HUES6 (cell line): Measurements from ENCODE around the gene HIF1AN.
"Not testable (repeated sequence)": the region's sequence is repeated elsewhere in the genome, so short reads cannot be mapped to it uniquely, and the experiment has no call there.

Source experiments
- H3K27ac ChIP-seq: 2 replicates; pipeline ENCODE4 v1.7.0; 2013; ENCODE audit warnings: low read depth, mild to moderate bottlenecking, low read length, inconsistent platforms
- H3K27me3 ChIP-seq: 2 replicates; pipeline ENCODE4 v1.6.1; 2013; ENCODE audit warnings: low read length; ENCODE audit not compliant: control insufficient read depth, insufficient read depth
- H3K36me3 ChIP-seq: 2 replicates; pipeline ENCODE4 v1.6.1; 2013; ENCODE audit warnings: low read length; ENCODE audit not compliant: control insufficient read depth, insufficient read depth
- H3K4me1 ChIP-seq: 2 replicates; pipeline ENCODE4 v1.6.1; 2013; ENCODE audit warnings: low read length; ENCODE audit not compliant: control insufficient read depth, insufficient read depth
- H3K4me3 ChIP-seq: 2 replicates; pipeline ENCODE4 v1.5.1; 2013; ENCODE audit warnings: low read depth, low read length
- H3K9ac ChIP-seq: one replicate; pipeline ENCODE4 v1.6.1; 2013; ENCODE audit warnings: mild to moderate bottlenecking, low read length
- H3K9me3 ChIP-seq: 2 replicates; pipeline ENCODE4 v1.6.1; 2013; ENCODE audit warnings: low read depth, low read length; ENCODE audit not compliant: control insufficient read depth, insufficient read depth

The HIF1AN gene

DNA sequence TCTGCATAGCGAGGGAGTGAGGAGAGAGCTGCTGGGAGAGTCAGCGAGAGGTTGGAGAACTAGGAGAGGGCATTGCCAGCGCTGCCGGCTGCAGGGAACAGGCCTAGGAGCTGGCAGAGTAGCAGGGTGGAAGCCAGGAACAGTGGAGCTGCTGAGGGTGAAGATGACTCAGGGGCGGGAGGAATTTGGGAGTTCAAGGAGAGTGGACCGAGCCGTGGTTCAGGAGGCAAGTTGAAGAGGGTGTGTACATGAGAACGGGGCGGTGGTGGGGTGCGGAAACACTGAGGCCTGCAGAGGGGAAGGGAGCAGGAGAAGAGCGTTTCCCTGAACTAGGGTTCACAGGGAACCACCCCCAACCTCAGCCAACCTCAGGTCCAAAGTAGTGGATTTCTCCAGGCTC lies 31.5 kb downstream of the HIF1AN start:
- no peak overlapping the region for H3K27ac ChIP-seq
- H3K36me3 ChIP-seq = no peaks in the 10 kb centered on the region
- H3K9me3 ChIP-seq = no peaks in the 10 kb centered on the region
- H3K9ac ChIP-seq = no peak overlapping the region
- H3K4me3 ChIP-seq = no peak overlapping the region
- peaks cover 8% of the 10 kb centered on the region; the same call in 1 of the 2 replicates for H3K4me1 ChIP-seq
- H3K27me3 ChIP-seq = peaks cover 69% of the 10 kb centered on the region

DNA sequence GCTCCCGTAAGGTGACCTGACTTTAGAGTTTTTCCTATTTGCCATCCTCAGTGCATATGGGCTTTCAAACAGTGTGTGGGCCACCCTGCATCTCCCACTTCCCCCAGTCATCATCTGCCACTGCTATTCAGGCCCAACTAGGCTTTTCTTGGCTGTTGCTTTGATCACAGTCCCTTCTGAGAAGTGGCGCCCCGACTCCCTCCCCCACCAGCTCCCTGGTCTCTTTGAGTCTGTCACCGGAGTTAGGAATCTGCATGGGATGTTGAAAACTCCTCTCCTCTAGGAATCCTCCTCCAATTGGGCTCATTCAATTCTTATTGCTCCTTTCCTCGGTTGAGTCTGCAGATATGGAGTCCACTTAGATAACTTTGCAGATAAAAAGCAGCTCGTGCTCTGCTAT lies 32.1 kb downstream of the HIF1AN start:
- H3K9me3 ChIP-seq = no peaks in the 10 kb centered on the region
- H3K27me3 ChIP-seq = peaks cover 63% of the 10 kb centered on the region
- H3K27ac ChIP-seq = no peak overlapping the region
- H3K4me1 ChIP-seq = peaks cover 8% of the 10 kb centered on the region; the same call in 1 of the 2 replicates
- no peak overlapping the region for H3K4me3 ChIP-seq
- H3K36me3 ChIP-seq = no peaks in the 10 kb centered on the region
- no peak overlapping the region for H3K9ac ChIP-seq

- no peak overlapping the region for H3K27ac ChIP-seq
- peaks cover 8% of the 10 kb centered on the region; the same call in 1 of the 2 replicates for H3K4me1 ChIP-seq
- no peaks in the 10 kb centered on the region for H3K36me3 ChIP-seq
- no peak overlapping the region for H3K4me3 ChIP-seq
- H3K9me3 ChIP-seq = no peaks in the 10 kb centered on the region
- H3K27me3 ChIP-seq = peaks cover 59% of the 10 kb centered on the region
- H3K9ac ChIP-seq = no peak overlapping the region
Observed at GRCh38 chr10:100568912-100569311, 33.2 kb downstream of the HIF1AN start.

DNA sequence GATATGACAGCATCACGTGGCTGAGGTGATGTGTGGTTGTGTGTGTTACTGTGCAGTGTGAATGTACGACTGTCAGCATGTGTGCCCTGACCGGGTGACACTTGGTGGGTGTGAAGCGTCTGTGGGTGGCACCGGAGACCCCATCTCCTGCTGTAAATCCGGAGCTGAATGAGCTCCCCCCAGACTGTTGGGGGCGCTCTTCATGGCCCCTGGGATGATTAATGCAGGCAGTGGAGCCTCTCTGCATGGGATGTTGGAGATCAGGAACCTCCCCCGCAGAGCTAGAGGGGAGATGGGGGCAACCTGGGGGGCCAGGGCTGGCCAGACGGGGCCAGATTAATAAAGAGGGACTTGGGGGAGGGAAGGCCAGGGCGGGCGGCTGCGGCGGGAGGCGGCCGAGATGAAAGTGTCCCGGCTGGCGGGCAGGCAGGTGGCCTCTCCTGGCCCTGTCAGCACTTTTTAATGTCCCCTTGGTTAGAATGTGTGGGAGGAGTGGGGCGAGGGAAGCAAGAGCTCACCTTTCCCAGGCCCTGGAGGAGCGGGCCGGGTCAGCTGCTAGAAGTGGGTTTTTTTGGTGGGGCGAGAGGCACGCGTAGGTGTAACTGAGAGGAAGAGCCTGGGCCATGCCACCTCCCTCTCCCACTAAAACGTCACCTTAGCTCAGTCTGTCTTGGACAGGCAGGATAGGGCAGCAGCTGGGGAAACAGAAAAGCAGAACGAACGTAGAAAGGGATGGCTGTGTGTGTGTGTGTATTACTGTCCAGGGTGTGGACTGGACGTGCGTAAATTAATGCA lies 34.1 kb downstream of the HIF1AN start:
- H3K4me3 ChIP-seq = peak overlapping the region; percentile 76
- H3K27me3 ChIP-seq = peaks cover 65% of the 10 kb centered on the region
- H3K36me3 ChIP-seq = no peaks in the 10 kb centered on the region
- no peaks in the 10 kb centered on the region for H3K9me3 ChIP-seq
- H3K4me1 ChIP-seq = peaks cover 8% of the 10 kb centered on the region; the same call in 1 of the 2 replicates
- H3K9ac ChIP-seq = peak overlapping the region; percentile 66
- H3K27ac ChIP-seq = no peak overlapping the region

- Histone ChIP-seq H3K4me3 (peak overlapping the region; percentile 76), H3K9ac (peak overlapping the region; percentile 66), H3K4me1 (peaks cover 8% of the 10 kb centered on the region; the same call in 1 of the 2 replicates), H3K9me3 (no peaks in the 10 kb centered on the region), H3K27me3 (peaks cover 62% of the 10 kb centered on the region), H3K36me3 (no peaks in the 10 kb centered on the region), H3K27ac (no peak overlapping the region)
Observed at GRCh38 chr10:100570506-100570905, 34.8 kb downstream of the HIF1AN start.

GRCh38 chr10:100571084-100571856 lies 35.5 kb downstream of the HIF1AN start:
- Histone ChIP-seq H3K27ac (no peak overlapping the region), H3K9me3 (no peaks in the 10 kb centered on the region), H3K27me3 (peaks cover 61% of the 10 kb centered on the region), H3K9ac (no peak overlapping the region), H3K36me3 (no peaks in the 10 kb centered on the region), H3K4me3 (no peak overlapping the region), H3K4me1 (peaks cover 8% of the 10 kb centered on the region; the same call in 1 of the 2 replicates)

DNA sequence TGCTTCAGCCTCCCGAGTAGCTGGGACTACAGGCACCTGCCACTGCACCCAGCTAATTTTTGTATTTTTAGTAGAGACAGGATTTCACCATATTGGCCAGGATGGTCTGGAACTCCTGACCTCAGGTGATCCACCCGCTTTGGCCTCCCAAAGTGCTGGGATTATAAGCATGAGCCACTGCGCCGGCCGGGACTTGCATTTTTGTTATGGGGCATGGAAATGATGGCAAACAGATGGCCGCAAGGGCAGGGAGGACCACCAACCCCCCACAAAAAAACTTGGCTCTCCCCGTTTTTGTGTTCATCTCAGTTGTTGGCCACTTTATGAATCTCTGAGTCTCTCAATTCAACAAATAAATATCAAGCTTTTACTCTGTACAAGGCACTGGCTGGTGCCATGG lies 39.4 kb downstream of the HIF1AN start:
- not testable (repeated sequence) for H3K4me3 ChIP-seq, H3K9ac ChIP-seq, H3K27ac ChIP-seq, H3K36me3 ChIP-seq, H3K4me1 ChIP-seq, H3K9me3 ChIP-seq
- peaks cover 42% of the 10 kb centered on the region for H3K27me3 ChIP-seq

GRCh38 chr10:100575585-100576281 lies 40.0 kb downstream of the HIF1AN start:
- no peaks in the 10 kb centered on the region for H3K9me3 ChIP-seq
- H3K36me3 ChIP-seq = no peaks in the 10 kb centered on the region
- H3K4me3 ChIP-seq = no peak overlapping the region
- no peak overlapping the region for H3K27ac ChIP-seq
- H3K4me1 ChIP-seq = no peaks in the 10 kb centered on the region
- peaks cover 39% of the 10 kb centered on the region for H3K27me3 ChIP-seq
- H3K9ac ChIP-seq = no peak overlapping the region

- H3K9ac ChIP-seq = no peak overlapping the region
- H3K4me3 ChIP-seq = no peak overlapping the region
- no peaks in the 10 kb centered on the region for H3K4me1 ChIP-seq
- H3K9me3 ChIP-seq = no peaks in the 10 kb centered on the region
- H3K27ac ChIP-seq = no peak overlapping the region
- H3K27me3 ChIP-seq = peaks cover 39% of the 10 kb centered on the region
- no peaks in the 10 kb centered on the region for H3K36me3 ChIP-seq
Observed at GRCh38 chr10:100576282-100576635, 40.5 kb downstream of the HIF1AN start.

DNA sequence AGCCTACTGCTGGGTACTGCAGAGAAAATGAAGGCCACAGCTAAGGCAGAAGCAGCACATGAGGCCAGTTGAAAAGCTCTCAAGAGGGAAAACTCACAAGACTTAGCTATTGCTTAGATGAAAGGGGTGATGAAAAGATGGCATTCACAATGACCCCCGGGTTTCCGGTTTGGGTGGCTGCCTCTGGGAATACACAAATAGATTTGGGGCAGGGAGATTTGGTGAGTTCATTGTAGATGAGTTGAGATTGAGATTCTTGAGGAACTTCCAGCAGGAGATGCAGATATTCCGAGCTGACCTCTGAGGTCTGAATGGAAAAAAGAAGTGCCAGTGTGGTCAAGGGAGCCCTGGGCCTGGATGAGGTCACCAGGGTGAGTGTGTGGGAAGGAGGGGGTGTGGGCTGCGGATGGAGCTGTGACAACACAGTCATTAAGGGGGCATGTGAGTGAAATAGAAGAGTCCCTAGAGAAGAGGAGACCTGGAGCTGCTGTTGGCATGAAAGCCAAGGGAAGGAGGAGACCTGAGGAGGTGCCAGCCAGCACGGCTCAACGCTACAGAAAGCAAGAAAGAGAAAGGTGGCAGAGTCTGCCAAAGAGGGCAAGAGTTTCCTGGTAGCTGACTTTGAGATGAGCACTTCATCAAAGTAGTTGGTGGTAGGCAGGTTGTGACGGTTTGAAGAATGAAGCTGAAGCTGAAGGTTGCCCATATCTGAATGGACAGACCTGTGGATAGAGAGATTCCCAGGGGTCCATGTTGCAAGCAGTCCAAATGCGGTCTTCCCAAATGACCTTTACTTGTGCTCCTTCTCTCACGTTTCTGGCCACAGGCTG lies 43.7 kb downstream of the HIF1AN start:
- no peak overlapping the region for H3K4me3 ChIP-seq
- no peaks in the 10 kb centered on the region for H3K9me3 ChIP-seq
- H3K9ac ChIP-seq = no peak overlapping the region
- no peak overlapping the region for H3K27ac ChIP-seq
- H3K4me1 ChIP-seq = no peaks in the 10 kb centered on the region
- H3K36me3 ChIP-seq = no peaks in the 10 kb centered on the region
- H3K27me3 ChIP-seq = peaks cover 32% of the 10 kb centered on the region
